ENCODE measurements around the gene CHTOP.

Gene CHTOP

DNA sequence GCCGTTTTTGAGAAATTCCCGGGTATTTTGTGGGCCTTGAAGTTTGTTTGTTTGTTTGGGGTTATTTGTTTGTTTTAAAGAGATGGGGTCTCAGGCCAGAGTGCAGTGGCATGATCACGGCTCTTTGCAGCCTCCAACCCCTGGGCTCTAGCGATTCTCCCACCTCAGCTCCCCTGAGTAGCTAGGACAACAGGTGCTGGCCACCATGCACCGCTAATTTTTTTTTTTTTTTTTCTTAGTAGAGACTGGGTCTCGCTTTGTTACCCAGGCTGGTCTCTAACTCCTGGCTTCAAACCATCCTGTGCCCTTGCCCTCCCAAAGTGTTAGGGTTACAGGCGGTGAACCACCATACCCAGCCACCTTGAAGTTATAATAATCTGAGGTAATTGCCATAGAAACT is 2.0 kb downstream of the CHTOP start:
- H2AFZ ChIP-seq (ENCODE audit: low read length) = no peak overlapping the region
- H3K36me3 ChIP-seq (ENCODE audit: insufficient read depth, low read length) = peaks cover 54% of the 10 kb centered on the region
- H3K9ac ChIP-seq (ENCODE audit: low read length) = peak overlapping the region; percentile 96; the same call in 1 of the 2 replicates
- no peaks in the 10 kb centered on the region for H3F3A ChIP-seq (ENCODE audit: insufficient read depth, low read length)
- peak overlapping the region; percentile 81 for H3K4me3 ChIP-seq (ENCODE audit: low read depth, low read length, poor library complexity, severe bottlenecking)
- TF ChIP-seq EZH2 (IDR thresholded peaks at IDR 0.05; ENCODE audit: borderline replicate concordance, low read length) = no peak
- TF ChIP-seq, protein P1, sequence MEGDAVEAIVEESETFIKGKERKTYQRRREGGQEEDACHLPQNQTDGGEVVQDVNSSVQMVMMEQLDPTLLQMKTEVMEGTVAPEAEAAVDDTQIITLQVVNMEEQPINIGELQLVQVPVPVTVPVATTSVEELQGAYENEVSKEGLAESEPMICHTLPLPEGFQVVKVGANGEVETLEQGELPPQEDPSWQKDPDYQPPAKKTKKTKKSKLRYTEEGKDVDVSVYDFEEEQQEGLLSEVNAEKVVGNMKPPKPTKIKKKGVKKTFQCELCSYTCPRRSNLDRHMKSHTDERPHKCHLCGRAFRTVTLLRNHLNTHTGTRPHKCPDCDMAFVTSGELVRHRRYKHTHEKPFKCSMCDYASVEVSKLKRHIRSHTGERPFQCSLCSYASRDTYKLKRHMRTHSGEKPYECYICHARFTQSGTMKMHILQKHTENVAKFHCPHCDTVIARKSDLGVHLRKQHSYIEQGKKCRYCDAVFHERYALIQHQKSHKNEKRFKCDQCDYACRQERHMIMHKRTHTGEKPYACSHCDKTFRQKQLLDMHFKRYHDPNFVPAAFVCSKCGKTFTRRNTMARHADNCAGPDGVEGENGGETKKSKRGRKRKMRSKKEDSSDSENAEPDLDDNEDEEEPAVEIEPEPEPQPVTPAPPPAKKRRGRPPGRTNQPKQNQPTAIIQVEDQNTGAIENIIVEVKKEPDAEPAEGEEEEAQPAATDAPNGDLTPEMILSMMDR (IDR thresholded peaks at IDR 0.05; ENCODE audit: low read length) = no peak
- H4K20me1 ChIP-seq (ENCODE audit: insufficient read depth, low read length) = no peaks in the 10 kb centered on the region
- H3K9me2 ChIP-seq (ENCODE audit: low read depth, low read length) = no peaks in the 10 kb centered on the region
- H3K4me1 ChIP-seq (ENCODE audit: insufficient read depth, low read length, severe bottlenecking) = peaks cover 17% of the 10 kb centered on the region
- H3K9me3 ChIP-seq (ENCODE audit: low read length) = no peaks in the 10 kb centered on the region
- H3K27me3 ChIP-seq (ENCODE audit: insufficient read depth, low read length) = no peaks in the 10 kb centered on the region
- peaks cover 6% of the 10 kb centered on the region; the same call in 1 of the 2 replicates for H3K79me2 ChIP-seq (ENCODE audit: insufficient read depth, low read length)
- peak overlapping the region; percentile 65 for H3K4me2 ChIP-seq (ENCODE audit: low read length)
- peak overlapping the region; percentile 99 for H3K27ac ChIP-seq (ENCODE audit: low read depth, low read length, poor library complexity, severe bottlenecking)

DNA sequence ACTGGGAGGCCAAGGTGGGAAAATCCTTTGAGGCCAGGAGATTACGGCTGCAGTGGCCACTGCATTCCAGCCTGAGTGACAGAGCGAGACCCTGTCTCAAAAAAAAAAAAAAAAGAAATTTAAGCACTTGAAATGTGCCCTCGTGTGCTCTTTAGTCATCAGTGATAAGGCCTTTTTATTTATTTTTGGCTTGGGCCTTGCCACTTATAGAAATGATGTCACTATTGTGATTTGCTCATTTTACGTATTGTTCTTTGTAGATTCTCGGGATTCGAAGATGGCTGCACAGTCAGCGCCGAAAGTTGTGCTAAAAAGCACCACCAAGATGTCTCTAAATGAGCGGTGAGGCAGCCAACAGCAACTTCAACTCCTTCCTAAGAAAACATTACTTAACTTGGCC is 2.4 kb downstream of the CHTOP start:
- H3K4me3 ChIP-seq (ENCODE audit: low read depth, low read length, poor library complexity, severe bottlenecking) = peak overlapping the region; percentile 81
- no peaks in the 10 kb centered on the region for H3K9me2 ChIP-seq (ENCODE audit: low read depth, low read length)
- TF ChIP-seq EZH2 (IDR thresholded peaks at IDR 0.05; ENCODE audit: borderline replicate concordance, low read length) = no peak
- TF ChIP-seq, protein P1 (IDR thresholded peaks at IDR 0.05; ENCODE audit: low read length) = no peak
- no peak overlapping the region; the same call in 1 of the 2 replicates for H3K9ac ChIP-seq (ENCODE audit: low read length)
- peaks cover 59% of the 10 kb centered on the region for H3K36me3 ChIP-seq (ENCODE audit: insufficient read depth, low read length)
- peaks cover 17% of the 10 kb centered on the region for H3K4me1 ChIP-seq (ENCODE audit: insufficient read depth, low read length, severe bottlenecking)
- H3F3A ChIP-seq (ENCODE audit: insufficient read depth, low read length) = no peaks in the 10 kb centered on the region
- H3K27me3 ChIP-seq (ENCODE audit: insufficient read depth, low read length) = no peaks in the 10 kb centered on the region
- H3K4me2 ChIP-seq (ENCODE audit: low read length) = peak overlapping the region; percentile 65; the same call in 1 of the 2 replicates
- H2AFZ ChIP-seq (ENCODE audit: low read length) = no peak overlapping the region
- peaks cover 6% of the 10 kb centered on the region; the same call in 1 of the 2 replicates for H3K79me2 ChIP-seq (ENCODE audit: insufficient read depth, low read length)
- peak overlapping the region; percentile 99 for H3K27ac ChIP-seq (ENCODE audit: low read depth, low read length, poor library complexity, severe bottlenecking)
- no peaks in the 10 kb centered on the region for H4K20me1 ChIP-seq (ENCODE audit: insufficient read depth, low read length)
- no peaks in the 10 kb centered on the region for H3K9me3 ChIP-seq (ENCODE audit: low read length)

DNA sequence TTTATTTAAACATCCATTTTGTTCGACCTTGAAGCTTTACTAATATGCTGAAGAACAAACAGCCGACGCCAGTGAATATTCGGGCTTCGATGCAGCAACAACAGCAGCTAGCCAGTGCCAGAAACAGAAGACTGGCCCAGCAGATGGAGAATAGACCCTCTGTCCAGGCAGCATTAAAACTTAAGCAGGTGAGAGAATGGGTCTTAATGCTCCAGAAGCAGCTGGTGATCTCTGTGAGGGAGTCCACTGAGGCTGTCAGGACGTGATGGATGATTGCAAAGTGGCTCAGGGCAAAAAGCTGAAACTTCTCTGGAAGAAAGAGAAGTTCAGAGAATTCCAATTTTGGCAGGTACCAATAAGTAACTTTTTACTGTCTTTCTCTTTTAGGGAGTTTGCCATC is 4.4 kb downstream of the CHTOP start:
- Histone ChIP-seq H3K27me3 (ENCODE audit: insufficient read depth, low read length) (no peaks in the 10 kb centered on the region), H2AFZ (ENCODE audit: low read length) (no peak overlapping the region), H3K27ac (ENCODE audit: low read depth, low read length, poor library complexity, severe bottlenecking) (no peak overlapping the region), H3K36me3 (ENCODE audit: insufficient read depth, low read length) (peaks cover 75% of the 10 kb centered on the region), H3K9ac (ENCODE audit: low read length) (no peak overlapping the region), H3K79me2 (ENCODE audit: insufficient read depth, low read length) (peaks cover 6% of the 10 kb centered on the region; the same call in 1 of the 2 replicates), H3K4me1 (ENCODE audit: insufficient read depth, low read length, severe bottlenecking) (peaks cover 14% of the 10 kb centered on the region), H3K9me3 (ENCODE audit: low read length) (no peaks in the 10 kb centered on the region), H3K4me3 (ENCODE audit: low read depth, low read length, poor library complexity, severe bottlenecking) (no peak overlapping the region), H3K9me2 (ENCODE audit: low read depth, low read length) (no peaks in the 10 kb centered on the region), H3F3A (ENCODE audit: insufficient read depth, low read length) (no peaks in the 10 kb centered on the region), H3K4me2 (ENCODE audit: low read length) (no peak overlapping the region), H4K20me1 (ENCODE audit: insufficient read depth, low read length) (no peaks in the 10 kb centered on the region)
- TF ChIP-seq, protein P1 (IDR thresholded peaks at IDR 0.05; ENCODE audit: low read length) = no peak
- no peak for TF ChIP-seq EZH2 (IDR thresholded peaks at IDR 0.05; ENCODE audit: borderline replicate concordance, low read length)
